BE2C (cell line): ENCODE measurements around the gene TMEM45A.
"Not testable (repeated sequence)": the region's sequence is repeated elsewhere in the genome, so short reads cannot be mapped to it uniquely, and the experiment has no call there.

Experiments
- DNase-seq: peaks from one replicate; pipeline ENCODE4 v3.0.0-alpha.2; 2020
- H3K27me3 ChIP-seq: fragments of 250-450 bp; sonication (Bioruptor Pico); 2 replicates; pipeline ENCODE4 v1.5.1; 2020; ENCODE audit warnings: mild to moderate bottlenecking
- H3K36me3 ChIP-seq: fragments of 250-450 bp; sonication (Bioruptor Pico); 2 replicates; pipeline ENCODE4 v1.5.1; 2020; ENCODE audit warnings: mild to moderate bottlenecking
- H3K4me1 ChIP-seq: fragments of 250-450 bp; sonication (Bioruptor Pico); 2 replicates; pipeline ENCODE4 v1.5.1; 2020
- H3K4me3 ChIP-seq: 2 replicates; pipeline ENCODE4 v1.5.1; 2011; ENCODE audit warnings: low read depth, low read length
- H3K9me3 ChIP-seq: fragments of 250-450 bp; sonication (Bioruptor Pico); 2 replicates; pipeline ENCODE4 v1.5.1; 2020
- TF ChIP-seq, protein P1 (sequence below): IDR thresholded peaks from 2 replicates; pipeline ENCODE4 v1.5.1; 2012; ENCODE audit warnings: mild to moderate bottlenecking, low read depth, low read length

Gene TMEM45A

GRCh38 chr3:100580147-100580546 lies 87.7 kb downstream of the TMEM45A start:
- TF ChIP-seq, protein P1, sequence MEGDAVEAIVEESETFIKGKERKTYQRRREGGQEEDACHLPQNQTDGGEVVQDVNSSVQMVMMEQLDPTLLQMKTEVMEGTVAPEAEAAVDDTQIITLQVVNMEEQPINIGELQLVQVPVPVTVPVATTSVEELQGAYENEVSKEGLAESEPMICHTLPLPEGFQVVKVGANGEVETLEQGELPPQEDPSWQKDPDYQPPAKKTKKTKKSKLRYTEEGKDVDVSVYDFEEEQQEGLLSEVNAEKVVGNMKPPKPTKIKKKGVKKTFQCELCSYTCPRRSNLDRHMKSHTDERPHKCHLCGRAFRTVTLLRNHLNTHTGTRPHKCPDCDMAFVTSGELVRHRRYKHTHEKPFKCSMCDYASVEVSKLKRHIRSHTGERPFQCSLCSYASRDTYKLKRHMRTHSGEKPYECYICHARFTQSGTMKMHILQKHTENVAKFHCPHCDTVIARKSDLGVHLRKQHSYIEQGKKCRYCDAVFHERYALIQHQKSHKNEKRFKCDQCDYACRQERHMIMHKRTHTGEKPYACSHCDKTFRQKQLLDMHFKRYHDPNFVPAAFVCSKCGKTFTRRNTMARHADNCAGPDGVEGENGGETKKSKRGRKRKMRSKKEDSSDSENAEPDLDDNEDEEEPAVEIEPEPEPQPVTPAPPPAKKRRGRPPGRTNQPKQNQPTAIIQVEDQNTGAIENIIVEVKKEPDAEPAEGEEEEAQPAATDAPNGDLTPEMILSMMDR = no peak
- Histone ChIP-seq H3K36me3 (no peaks in the 10 kb centered on the region), H3K27me3 (no peaks in the 10 kb centered on the region), H3K9me3 (no peaks in the 10 kb centered on the region), H3K4me3 (no peak overlapping the region), H3K4me1 (no peaks in the 10 kb centered on the region)
- DNase-seq = no peak

GRCh38 chr3:100581650-100582049 lies 89.2 kb downstream of the TMEM45A start:
- no peaks in the 10 kb centered on the region for H3K9me3 ChIP-seq
- no peak overlapping the region for H3K4me3 ChIP-seq
- TF ChIP-seq, protein P1 = no peak
- no peaks in the 10 kb centered on the region for H3K4me1 ChIP-seq
- no peaks in the 10 kb centered on the region for H3K27me3 ChIP-seq
- H3K36me3 ChIP-seq = no peaks in the 10 kb centered on the region
- no peak for DNase-seq

DNA sequence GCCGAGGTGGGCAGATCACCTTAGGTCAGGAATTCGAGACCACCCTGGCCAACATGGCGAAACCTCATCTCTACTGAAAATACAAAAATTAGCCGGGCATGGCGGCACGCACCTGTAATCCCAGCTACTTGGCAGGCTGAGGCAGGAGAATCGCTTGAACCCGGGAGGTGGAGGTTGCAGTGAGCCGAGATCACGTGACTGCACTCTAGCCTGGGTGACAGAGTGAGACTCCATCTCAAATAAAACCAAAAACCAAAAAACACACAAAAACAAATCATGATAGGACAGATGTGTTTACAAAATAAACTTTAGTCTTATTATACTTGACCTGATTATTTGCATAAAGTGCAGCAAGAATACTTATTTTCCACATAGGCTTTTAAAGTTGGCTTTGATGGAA lies 89.7 kb downstream of the TMEM45A start:
- not testable (repeated sequence) for H3K9me3 ChIP-seq, H3K4me3 ChIP-seq, H3K27me3 ChIP-seq, H3K36me3 ChIP-seq, DNase-seq, H3K4me1 ChIP-seq

DNA sequence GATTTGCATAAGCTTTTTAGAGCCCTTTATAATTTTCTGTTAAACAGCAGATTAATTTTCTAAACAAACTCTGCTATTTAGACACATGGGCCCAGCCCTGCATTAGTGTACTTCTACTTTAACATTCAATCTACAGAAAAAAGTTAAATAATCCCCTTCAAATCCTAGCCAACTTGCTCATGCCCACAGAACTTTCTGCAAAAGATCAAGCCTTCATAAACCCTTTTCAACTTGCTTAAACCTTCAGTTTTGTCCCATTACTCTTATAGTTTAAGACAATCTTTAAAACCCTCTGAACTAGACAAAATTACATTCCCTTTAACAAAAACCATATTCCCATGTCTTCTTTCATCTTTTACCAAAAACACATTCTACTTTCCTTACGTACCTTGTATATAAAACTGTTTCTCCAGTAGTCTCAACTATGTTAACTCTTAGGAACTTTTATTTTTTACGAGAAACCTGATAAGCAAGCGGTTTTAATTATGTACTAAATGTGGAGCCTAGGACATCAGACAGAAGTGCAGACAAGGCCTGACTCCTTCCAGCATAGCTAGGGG lies 91.8 kb downstream of the TMEM45A start:
- TF ChIP-seq, protein P1 = no peak
- Histone ChIP-seq H3K9me3 (no peaks in the 10 kb centered on the region), H3K4me1 (no peaks in the 10 kb centered on the region), H3K36me3 (no peaks in the 10 kb centered on the region), H3K4me3 (no peak overlapping the region), H3K27me3 (no peaks in the 10 kb centered on the region)
- no peak for DNase-seq

GRCh38 chr3:100586832-100587231 lies 94.4 kb downstream of the TMEM45A start:
- DNase-seq = no peak
- Histone ChIP-seq H3K9me3 (no peaks in the 10 kb centered on the region), H3K4me1 (no peaks in the 10 kb centered on the region; the same call in 1 of the 2 replicates), H3K27me3 (no peaks in the 10 kb centered on the region), H3K4me3 (no peak overlapping the region), H3K36me3 (no peaks in the 10 kb centered on the region)
- TF ChIP-seq, protein P1 = no peak

DNA sequence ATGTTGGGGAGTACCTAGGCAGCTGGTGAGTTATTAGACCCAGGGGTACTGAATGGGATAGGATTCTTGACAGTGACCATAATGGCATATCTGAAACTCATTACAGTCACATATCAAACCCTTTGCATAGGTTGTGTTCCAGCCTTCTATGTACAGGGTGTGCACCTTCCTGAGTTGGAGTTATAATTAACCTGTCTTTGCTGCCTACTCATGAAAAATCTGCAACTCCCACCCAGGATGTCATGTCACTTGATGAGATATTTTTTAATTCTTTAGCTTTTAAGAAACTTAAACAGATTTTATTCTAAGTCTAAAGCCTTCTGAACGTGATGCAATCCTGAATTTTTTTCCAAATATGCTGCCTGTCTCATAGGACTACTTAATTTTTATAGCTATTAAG lies 95.8 kb downstream of the TMEM45A start:
- Histone ChIP-seq H3K4me1 (no peaks in the 10 kb centered on the region; the same call in 1 of the 2 replicates), H3K36me3 (no peaks in the 10 kb centered on the region), H3K4me3 (no peak overlapping the region), H3K27me3 (no peaks in the 10 kb centered on the region), H3K9me3 (no peaks in the 10 kb centered on the region)
- no peak for DNase-seq
- TF ChIP-seq, protein P1 = no peak
